Mesodermal cell (in vitro differentiated cells): ENCODE data around the gene DUOX1.

Source experiments
- H3K27ac ChIP-seq: 2 replicates; pipeline ENCODE4 v1.7.0; 2013; ENCODE audit warnings: mild to moderate bottlenecking, low read depth, low read length, moderate library complexity; ENCODE audit not compliant: severe bottlenecking
- H3K36me3 ChIP-seq: 2 replicates; pipeline ENCODE4 v1.7.1; 2013; ENCODE audit warnings: mild to moderate bottlenecking, low read length, moderate library complexity; ENCODE audit not compliant: control insufficient read depth, insufficient read depth
- H3K4me1 ChIP-seq: one replicate; pipeline ENCODE4 v1.7.1; 2013; ENCODE audit warnings: mild to moderate bottlenecking, low read length; ENCODE audit not compliant: insufficient read depth, control insufficient read depth, poor library complexity, severe bottlenecking
- H3K4me3 ChIP-seq: 2 replicates; pipeline ENCODE4 v1.7.0; 2013; ENCODE audit warnings: low read length, control low read depth, mild to moderate bottlenecking; ENCODE audit not compliant: insufficient read depth, poor library complexity, severe bottlenecking; ENCODE audit errors: extremely low read depth
- H3K9me3 ChIP-seq: 2 replicates; pipeline ENCODE4 v1.7.1; 2013; ENCODE audit warnings: mild to moderate bottlenecking, low read length, moderate library complexity; ENCODE audit not compliant: control insufficient read depth
- WGBS, 2 experiments: methylation state at CpG; one replicate each; pipeline ENCODE4 v1.1.5; 2013; ENCODE audit warnings: missing lambda C conversion rate in 2 of 2; ENCODE audit not compliant: insufficient coverage in 2 of 2; 5-methylcytosine and 5-hydroxymethylcytosine counted together

Gene DUOX1

GRCh38 chr15:45121706-45122417 lies 7.9 kb upstream of the DUOX1 start:
- Histone ChIP-seq H3K27ac (no peak overlapping the region), H3K36me3 (no peaks in the 10 kb centered on the region), H3K4me3 (no peak overlapping the region), H3K9me3 (no peaks in the 10 kb centered on the region), H3K4me1 (peaks cover 14% of the 10 kb centered on the region)
- WGBS, 2 experiments = 81 to 85% methylated on average over 3 to 4 of the region's 9 CpGs

DNA sequence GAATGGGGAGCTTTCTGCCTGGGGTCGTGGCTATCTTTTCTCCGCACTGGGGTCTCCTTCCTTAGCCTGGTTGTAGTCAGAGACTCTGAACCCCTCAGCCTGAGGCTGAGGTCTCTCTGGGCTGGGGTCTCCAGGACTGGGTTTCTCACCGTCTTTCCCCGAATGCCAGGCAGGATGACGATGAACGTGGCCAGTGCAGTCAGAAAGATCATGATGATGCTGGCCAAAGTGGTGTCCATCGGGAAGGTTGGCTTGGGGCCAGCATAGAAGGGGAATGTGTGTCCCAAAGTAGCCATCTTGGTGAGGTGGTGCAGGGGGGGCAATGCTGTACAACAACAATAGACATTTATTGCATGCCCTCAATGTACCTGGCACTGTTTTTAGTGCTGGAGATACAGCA lies 7.1 kb upstream of the DUOX1 start:
- H3K27ac ChIP-seq = no peak overlapping the region
- no peaks in the 10 kb centered on the region for H3K9me3 ChIP-seq
- WGBS, 2 experiments = 91 to 93% methylated on average over 7 of the region's 7 CpGs
- H3K36me3 ChIP-seq = no peaks in the 10 kb centered on the region
- H3K4me1 ChIP-seq = peaks cover 14% of the 10 kb centered on the region
- H3K4me3 ChIP-seq = no peak overlapping the region

- Histone ChIP-seq H3K4me1 (peaks cover 14% of the 10 kb centered on the region), H3K36me3 (no peaks in the 10 kb centered on the region), H3K4me3 (no peak overlapping the region), H3K9me3 (no peaks in the 10 kb centered on the region), H3K27ac (no peak overlapping the region)
Observed at GRCh38 chr15:45123397-45123796, 6.4 kb upstream of the DUOX1 start.

GRCh38 chr15:45126535-45127158 lies 3.1 kb upstream of the DUOX1 start:
- Histone ChIP-seq H3K27ac (no peak overlapping the region), H3K36me3 (no peaks in the 10 kb centered on the region), H3K4me3 (no peak overlapping the region), H3K4me1 (peaks cover 22% of the 10 kb centered on the region), H3K9me3 (no peaks in the 10 kb centered on the region)
- no CpG with 5 or more reads among the region's 2 CpGs for WGBS, 2 experiments

GRCh38 chr15:45128971-45129639 lies 689 bp upstream of the DUOX1 start:
- no peaks in the 10 kb centered on the region for H3K9me3 ChIP-seq
- peak overlapping the region; percentile 19 for H3K4me3 ChIP-seq
- peaks cover 9% of the 10 kb centered on the region for H3K4me1 ChIP-seq
- no peaks in the 10 kb centered on the region for H3K36me3 ChIP-seq
- no peak overlapping the region for H3K27ac ChIP-seq
- WGBS, 2 experiments = 14% methylated on average over 30 to 41 of the region's 47 CpGs

- Histone ChIP-seq H3K27ac (no peak overlapping the region), H3K4me1 (peaks cover 9% of the 10 kb centered on the region), H3K9me3 (no peaks in the 10 kb centered on the region), H3K36me3 (no peaks in the 10 kb centered on the region), H3K4me3 (no peak overlapping the region)
- 71 to 98% methylated on average over 1 to 4 of the region's 7 CpGs for WGBS, 2 experiments
Observed at GRCh38 chr15:45130291-45131000, 652 bp downstream of the DUOX1 start.

DNA sequence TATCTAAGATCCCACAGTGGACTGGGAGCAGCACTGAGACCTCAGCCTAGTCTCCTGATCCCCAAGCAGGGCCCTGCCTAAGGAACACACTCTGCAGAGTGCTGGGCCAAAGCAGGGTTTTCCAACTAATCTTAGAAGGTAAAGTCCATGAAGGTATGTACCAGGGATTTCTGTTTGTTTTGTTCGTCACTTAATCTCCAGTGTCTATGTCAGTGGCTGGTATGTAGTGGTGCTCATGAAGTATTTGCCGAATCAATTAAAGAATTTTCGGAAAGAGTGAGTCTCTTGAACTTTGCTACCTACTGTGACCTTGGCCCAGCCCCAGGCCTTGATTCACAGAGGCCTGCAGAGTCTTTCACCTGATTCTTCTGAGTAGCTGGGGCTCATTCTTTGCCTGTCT lies 1.7 kb downstream of the DUOX1 start:
- Histone ChIP-seq H3K4me1 (peaks cover 9% of the 10 kb centered on the region), H3K4me3 (no peak overlapping the region), H3K27ac (no peak overlapping the region), H3K36me3 (no peaks in the 10 kb centered on the region), H3K9me3 (no peaks in the 10 kb centered on the region)
- 86 to 88% methylated on average over 3 of the region's 3 CpGs for WGBS, 2 experiments

- peaks cover 9% of the 10 kb centered on the region for H3K4me1 ChIP-seq
- no peak overlapping the region for H3K27ac ChIP-seq
- no peaks in the 10 kb centered on the region for H3K36me3 ChIP-seq
- no peaks in the 10 kb centered on the region for H3K9me3 ChIP-seq
- no peak overlapping the region for H3K4me3 ChIP-seq
- 67 to 80% methylated on average over 1 of the region's 3 CpGs for WGBS, 2 experiments
Observed at GRCh38 chr15:45132844-45133560, 3.2 kb downstream of the DUOX1 start.

- WGBS, 2 experiments = 73 to 92% methylated on average over 4 of the region's 5 CpGs
Observed at GRCh38 chr15:45133561-45133920, 3.7 kb downstream of the DUOX1 start.

DNA sequence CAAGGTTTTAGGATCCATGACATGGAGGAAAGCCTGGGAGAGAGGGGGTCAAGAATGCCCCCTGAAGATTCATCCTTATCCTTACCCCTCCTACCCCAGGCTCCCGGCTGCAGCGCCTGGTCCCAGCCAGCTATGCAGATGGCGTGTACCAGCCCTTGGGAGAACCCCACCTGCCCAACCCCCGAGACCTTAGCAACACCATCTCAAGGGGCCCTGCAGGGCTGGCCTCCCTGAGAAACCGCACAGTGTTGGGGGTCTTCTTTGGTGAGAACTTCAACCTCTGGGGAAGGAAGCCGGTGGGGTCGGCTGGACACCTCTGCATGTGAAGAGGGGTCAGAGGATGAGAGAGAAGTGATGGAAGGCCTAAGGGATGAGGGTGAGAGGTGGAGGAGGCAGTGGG lies 4.3 kb downstream of the DUOX1 start:
- Histone ChIP-seq H3K36me3 (no peaks in the 10 kb centered on the region), H3K4me3 (no peak overlapping the region), H3K4me1 (peaks cover 8% of the 10 kb centered on the region), H3K9me3 (no peaks in the 10 kb centered on the region), H3K27ac (no peak overlapping the region)
- WGBS, 2 experiments = 90 to 91% methylated on average over 3 to 7 of the region's 7 CpGs

More at GRCh38 chr15:45133561-45133920, 3.7 kb downstream of the DUOX1 start:
- no peak overlapping the region for H3K27ac ChIP-seq
- no peak overlapping the region for H3K4me3 ChIP-seq
- no peaks in the 10 kb centered on the region for H3K36me3 ChIP-seq
- no peaks in the 10 kb centered on the region for H3K9me3 ChIP-seq
- H3K4me1 ChIP-seq = peaks cover 9% of the 10 kb centered on the region
